Stromal cell of bone marrow (primary cell): Measurements from ENCODE around the gene GGT7.
"Not testable (repeated sequence)": the region's sequence is repeated elsewhere in the genome, so short reads cannot be mapped to it uniquely, and the experiment has no call there.

Source experiments
- DNase-seq: peaks from one replicate; pipeline ENCODE4 v3.0.0-alpha.2; 2012; ENCODE audit warnings: low read depth

GGT7 gene

GRCh38 chr20:34848597-34848996 is 24.1 kb downstream of the GGT7 start:
- no peak for DNase-seq

GRCh38 chr20:34843421-34843820 is 29.2 kb downstream of the GGT7 start:
- DNase-seq, result no peak

- DNase-seq, result no peak
Observed at GRCh38 chr20:34842143-34842542, 30.5 kb downstream of the GGT7 start.

DNA sequence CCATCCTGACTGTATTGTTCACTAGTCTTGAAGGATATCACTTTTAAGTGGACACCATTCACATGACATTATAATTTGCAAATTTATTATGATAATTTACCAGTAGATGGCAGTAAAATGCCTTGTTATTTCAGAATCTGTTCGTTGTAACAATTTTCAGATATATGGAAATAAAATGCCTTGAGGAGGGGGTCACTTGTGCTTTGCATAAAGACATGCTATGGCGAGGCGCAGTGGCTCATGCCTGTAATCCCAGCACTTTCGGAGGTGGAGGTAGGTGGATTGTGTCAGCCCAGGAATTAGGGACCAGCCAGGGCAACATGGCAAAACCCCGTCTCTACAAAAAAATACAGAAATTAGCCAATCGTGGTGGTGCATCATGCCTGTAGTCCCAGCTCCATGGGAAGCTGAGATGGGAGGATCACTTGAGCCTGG is 38.2 kb downstream of the GGT7 start:
- DNase-seq, result no peak

DNA sequence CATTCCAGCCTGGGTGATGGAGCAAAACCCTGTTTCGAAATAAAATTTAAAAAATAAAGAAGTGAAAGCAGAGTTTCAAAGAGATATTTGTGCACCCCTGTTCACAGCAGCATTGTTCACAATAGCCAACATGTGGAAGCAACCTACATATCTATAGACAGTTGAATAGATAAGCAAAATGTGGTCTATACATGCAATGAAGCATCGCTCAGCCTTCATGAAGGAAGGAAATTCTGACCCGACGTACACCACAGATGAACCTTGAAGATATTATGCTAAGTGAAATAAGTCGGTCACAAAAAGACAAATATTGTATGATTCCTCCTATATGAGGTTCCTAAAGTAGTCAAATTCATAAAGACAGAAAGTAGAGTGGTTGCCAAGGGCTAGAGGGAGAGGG is 40.7 kb downstream of the GGT7 start:
- no peak for DNase-seq

DNA sequence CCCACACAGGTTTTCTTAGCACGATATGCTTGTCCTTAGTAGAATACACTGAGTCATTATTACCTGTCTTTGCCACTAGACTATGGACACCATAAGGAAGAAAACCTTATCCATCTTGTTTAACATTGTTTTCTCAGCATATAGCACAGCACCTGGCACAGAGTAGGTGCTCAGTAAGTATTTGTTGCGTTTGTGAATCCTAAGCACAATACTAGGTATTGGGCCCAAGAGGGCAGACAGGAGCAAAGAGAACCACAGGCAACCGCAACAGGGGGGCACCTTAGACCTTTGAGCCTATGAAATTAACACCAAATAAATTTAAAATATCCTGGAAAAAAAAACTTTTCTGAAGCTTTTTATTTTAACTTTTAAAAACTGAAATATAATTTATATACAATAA is 43.5 kb downstream of the GGT7 start:
- DNase-seq, result no peak

DNA sequence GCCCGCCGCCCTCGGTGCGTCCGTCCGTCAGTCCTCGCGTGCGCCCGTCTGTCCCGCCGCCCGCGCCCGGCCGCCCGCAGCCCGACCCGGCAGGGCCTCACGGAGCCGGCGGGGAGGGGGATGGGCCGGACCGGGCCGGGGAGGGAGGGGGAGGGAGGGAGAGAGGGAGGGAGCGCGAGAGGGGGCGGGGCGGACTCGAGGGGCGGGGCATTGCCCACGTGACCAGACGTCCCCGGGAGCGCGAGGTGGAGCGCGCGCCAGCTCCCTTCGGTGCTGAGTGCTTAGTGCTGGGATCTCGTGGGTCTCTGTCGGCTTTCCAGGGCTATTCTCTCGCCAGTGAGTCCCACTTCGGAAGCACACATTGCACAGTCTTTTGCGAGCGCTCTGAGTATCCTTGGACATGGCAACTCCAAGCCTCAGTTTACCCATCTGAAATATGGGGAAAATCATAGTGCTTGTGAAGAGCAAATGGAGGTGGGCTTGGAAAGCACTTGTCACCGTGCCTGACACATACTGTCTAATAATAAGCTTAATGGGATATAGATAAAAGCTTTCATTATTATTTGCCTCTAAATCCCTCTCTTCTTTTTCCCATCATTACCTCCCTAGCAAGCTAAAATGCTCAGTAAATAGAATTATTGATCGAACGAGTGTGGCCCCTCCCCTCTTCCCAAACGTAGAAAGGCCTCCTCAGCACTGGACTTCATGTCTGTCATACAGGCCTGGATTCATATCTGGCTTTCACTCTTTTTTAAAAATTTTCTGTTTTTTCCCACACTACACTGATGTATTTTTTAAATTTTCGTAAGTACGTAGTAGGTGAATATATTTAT is 46.9 kb downstream of the GGT7 start, which contains the start of gene NCOA6:
TSS of gene NCOA6 (minus strand) at position 122 of the 833 bp plus-strand sequence. CDS start 43,296 bp downstream, outside the sequence.
- peak; percentile 57 for DNase-seq

GRCh38 chr20:34824806-34825529 is 47.7 kb downstream of the GGT7 start:
- DNase-seq, result no peak

DNA sequence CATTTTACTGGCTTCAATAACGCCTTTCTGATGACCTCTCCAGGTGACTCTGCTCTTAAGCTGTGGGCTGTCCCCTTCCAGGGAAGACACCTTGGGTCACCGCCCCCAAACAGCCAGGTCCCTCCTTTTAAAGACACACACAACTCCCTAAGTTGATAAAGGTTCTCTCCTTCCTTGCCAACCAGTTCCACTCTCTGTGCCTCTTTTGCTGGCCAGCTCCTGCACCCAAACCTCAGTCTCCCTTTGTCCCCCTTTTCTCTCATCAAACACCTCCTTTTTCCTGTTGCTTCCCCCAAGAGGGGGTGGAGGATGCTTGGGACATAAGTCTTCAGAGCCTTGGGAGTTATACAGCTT is 48.2 kb downstream of the GGT7 start:
- no peak for DNase-seq

- no peak for DNase-seq
Observed at GRCh38 chr20:34824026-34824425, 48.6 kb downstream of the GGT7 start.

DNA sequence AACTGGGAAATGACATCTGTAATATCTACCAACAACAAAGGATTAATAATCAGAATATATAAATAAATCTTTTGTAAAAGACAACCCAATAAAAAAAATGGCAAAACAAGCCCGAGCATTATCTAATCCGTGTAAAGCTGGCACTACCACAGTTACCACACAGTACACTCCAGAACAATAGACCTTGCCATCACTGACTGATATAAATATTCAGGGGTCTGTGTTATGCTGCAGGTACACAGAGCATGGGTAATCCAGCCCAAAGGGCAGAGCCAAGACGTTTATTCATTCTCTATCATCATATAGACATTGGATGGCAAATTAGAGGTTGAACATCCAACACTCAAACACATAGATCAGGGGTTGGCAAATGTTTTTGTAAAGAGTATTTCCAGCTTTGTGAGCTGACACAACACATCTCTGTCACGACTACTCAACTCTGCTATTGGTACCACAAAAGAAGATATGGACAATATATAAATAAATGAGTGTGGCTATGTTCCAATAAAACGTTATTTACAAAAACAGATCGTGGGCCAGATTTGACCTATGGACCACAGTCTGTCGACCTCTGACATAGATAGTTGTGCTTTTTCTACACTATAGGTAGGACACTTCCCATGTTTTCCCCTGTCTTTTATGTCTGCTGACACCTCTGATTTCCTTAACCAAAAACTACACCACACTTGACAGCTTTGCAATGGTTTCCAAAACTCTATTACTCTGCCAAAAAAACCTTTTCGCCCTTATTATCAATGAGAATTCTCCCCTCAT is 51.7 kb downstream of the GGT7 start:
- no peak for DNase-seq

- DNase-seq, result no peak
Observed at GRCh38 chr20:34817801-34818200, 54.9 kb downstream of the GGT7 start.

- DNase-seq, result no peak
Observed at GRCh38 chr20:34817072-34817471, 55.6 kb downstream of the GGT7 start.

DNA sequence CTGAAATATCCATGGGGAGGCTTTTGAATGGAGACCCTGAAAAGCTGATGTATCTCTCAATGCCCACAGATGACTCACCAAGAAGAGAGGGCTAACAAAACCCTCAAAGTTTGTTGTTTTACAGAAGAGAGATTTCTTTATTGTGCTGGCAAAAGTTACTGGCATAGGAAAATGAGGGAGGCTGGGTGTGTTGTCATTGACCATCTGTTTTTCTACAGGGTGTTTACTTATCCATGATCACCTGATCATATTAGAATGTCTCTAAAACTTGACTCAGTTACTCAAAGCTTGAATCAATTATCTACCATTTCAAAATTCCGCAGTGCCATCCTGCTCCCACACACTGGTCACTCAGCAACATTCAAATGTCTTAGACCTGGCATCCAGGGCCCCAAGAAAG is 57.0 kb downstream of the GGT7 start:
- no peak for DNase-seq

DNA sequence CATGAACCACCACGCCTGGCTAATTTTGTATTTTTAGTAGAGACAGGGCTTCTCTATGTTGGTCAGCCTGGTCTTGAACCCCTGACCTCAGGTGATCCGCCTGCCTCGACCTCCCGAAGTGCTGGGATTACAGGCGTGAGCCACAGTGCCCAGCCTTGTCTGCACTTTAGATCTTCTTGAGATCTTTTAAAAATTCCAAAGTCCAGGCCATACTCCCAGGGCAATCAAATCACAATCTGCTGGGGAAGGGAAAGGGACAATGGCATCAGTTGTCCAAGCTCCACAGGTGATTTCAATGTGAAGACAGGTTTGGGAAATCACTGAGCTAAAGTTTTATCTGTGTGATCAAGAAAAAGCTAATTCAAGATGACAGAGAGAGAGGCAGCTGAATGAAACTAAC is 64.1 kb downstream of the GGT7 start:
- DNase-seq, result no peak

- not testable (repeated sequence) for DNase-seq
Observed at GRCh38 chr20:34807944-34808465, 64.7 kb downstream of the GGT7 start.

DNA sequence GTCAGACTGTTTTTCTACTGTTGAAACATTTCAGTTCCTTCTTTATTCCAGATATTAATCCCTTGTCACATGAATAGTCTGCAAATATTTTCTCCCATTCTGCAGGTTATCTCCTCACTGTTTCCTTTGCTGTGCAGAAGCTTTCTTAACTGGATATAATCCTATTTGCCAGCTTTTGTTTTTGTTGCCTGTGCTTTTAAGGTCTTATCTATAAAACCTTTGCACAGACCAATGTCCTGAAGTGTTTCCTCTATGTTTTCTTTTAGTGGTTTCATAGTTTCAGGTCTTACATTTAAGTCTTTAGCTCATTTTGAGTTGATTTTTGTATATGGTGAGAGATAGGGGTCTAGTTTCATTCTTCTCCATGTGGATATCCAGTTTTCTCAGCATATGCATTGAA is 66.4 kb downstream of the GGT7 start:
- DNase-seq, result no peak

GRCh38 chr20:34798871-34799270 is 73.8 kb downstream of the GGT7 start:
- no peak for DNase-seq

GRCh38 chr20:34798328-34798727 is 74.3 kb downstream of the GGT7 start:
- no peak for DNase-seq

DNA sequence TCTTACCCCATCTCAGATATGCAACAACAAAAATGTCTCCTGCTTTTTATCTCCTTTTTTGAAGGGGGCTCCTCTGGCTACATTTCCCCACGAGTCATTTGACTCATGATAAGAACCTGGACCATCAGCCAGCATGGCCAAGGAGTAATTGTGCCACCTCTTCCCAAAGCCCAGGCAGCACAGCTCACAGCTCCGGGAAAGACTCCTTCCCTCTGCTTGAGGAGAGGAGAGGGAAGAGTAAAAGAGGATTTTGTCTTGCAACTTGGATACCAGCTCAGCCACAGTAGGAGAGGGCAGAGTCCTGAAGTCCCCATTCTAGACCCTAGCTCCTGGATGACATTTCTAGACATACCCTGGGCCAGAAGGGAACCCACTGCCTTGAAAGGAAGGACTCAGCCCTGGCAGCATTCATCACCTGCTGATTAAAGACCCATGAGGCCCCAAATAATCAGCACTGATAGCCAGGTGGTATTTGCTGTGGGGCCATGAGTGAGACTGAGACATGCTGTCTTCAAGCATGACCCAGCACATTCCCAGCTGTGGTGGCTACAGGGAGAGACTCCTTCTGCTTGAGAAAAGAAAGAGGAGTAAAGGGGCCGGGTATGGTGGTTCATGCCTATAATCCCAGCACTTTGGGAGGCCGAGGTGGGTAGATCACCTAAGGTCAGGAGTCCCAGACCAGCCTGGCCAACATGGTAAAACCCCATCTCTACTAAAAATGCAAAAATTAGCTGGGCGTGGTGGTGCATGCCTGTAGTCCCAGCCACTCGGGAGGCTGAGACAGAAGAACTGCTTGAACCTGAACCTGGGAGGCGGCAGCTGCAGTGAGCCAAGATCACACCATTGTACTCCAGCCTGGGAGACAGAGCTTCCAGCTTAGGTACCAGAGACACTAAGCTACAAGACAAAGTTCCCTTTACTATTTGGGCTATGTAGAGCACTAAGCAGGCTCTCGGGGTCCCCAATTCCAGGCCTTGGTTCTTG is 75.4 kb downstream of the GGT7 start:
- DNase-seq, result no peak
